Activated CD8-positive, alpha-beta T cell treated with anti-CD3 and anti-CD28 coated beads for 36 hours (primary cell): ENCODE results near the gene EME1. TPM values are rescaled to one million over a fixed set of nuclear protein-coding genes. Genes with fewer than 3 reads are reported as not detected.

ENCODE experiments used
- ATAC-seq: fragments of 200-7000 bp; cut with Tn5 transposase; one replicate; pipeline ENCODE4 v1.10.0; 2021; ENCODE audit warnings: mild to moderate bottlenecking, moderate library complexity
- CTCF ChIA-PET: fragments of 350-600 bp; sonication (Branson Sonifier 250); formaldehyde crosslinking; loops from one replicate; lab custom pipeline; 2021; ENCODE audit warnings: antibody characterized with exemption; lab: Charles Lee
- POLR2A ChIA-PET: fragments of 350-600 bp; sonication (Branson Sonifier 250); formaldehyde crosslinking; loops from one replicate; lab custom pipeline; 2021; ENCODE audit warnings: antibody characterized with exemption; lab: Charles Lee
- DNase-seq: peaks from one replicate; pipeline ENCODE4 v3.0.0-alpha.2; 2020
- H3K27ac Mint-ChIP-seq: one replicate; pipeline ENCODE4 v1.8.0; 2021; ENCODE audit warnings: mild to moderate bottlenecking, mixed read lengths
- H3K27me3 Mint-ChIP-seq: one replicate; pipeline ENCODE4 v1.8.0; 2021; ENCODE audit warnings: mixed read lengths
- H3K36me3 Mint-ChIP-seq: one replicate; pipeline ENCODE4 v1.8.0; 2021; ENCODE audit warnings: low read depth, mixed read lengths
- H3K4me1 Mint-ChIP-seq: one replicate; pipeline ENCODE4 v1.8.0; 2021; ENCODE audit warnings: low read depth, mixed read lengths
- H3K4me3 Mint-ChIP-seq: one replicate; pipeline ENCODE4 v1.8.0; 2021; ENCODE audit warnings: mild to moderate bottlenecking, moderate library complexity, mixed read lengths
- H3K9me3 Mint-ChIP-seq: one replicate; pipeline ENCODE4 v1.8.0; 2021; ENCODE audit warnings: mixed read lengths
- CTCF ChIP-seq: fragments of 200-600 bp; IDR thresholded peaks from one replicate; pipeline ENCODE4 v1.8.0; 2022; ENCODE audit warnings: antibody characterized with exemption, mild to moderate bottlenecking
- intact Hi-C: fragments of 100-400 bp; cut with micrococcal nuclease; formaldehyde crosslinking; loops from one replicate; pipeline ENCODE4 v1.10.0; 2022
- total RNA-seq, 2 experiments: library from RNA; stranded (reverse); gene quantifications; one replicate each; pipeline ENCODE4 v1.2.3, GENCODE V29; 2021

The EME1 gene
- total RNA-seq, 2 experiments from 2014 or later = 48.0 to 48.6 TPM

DNA sequence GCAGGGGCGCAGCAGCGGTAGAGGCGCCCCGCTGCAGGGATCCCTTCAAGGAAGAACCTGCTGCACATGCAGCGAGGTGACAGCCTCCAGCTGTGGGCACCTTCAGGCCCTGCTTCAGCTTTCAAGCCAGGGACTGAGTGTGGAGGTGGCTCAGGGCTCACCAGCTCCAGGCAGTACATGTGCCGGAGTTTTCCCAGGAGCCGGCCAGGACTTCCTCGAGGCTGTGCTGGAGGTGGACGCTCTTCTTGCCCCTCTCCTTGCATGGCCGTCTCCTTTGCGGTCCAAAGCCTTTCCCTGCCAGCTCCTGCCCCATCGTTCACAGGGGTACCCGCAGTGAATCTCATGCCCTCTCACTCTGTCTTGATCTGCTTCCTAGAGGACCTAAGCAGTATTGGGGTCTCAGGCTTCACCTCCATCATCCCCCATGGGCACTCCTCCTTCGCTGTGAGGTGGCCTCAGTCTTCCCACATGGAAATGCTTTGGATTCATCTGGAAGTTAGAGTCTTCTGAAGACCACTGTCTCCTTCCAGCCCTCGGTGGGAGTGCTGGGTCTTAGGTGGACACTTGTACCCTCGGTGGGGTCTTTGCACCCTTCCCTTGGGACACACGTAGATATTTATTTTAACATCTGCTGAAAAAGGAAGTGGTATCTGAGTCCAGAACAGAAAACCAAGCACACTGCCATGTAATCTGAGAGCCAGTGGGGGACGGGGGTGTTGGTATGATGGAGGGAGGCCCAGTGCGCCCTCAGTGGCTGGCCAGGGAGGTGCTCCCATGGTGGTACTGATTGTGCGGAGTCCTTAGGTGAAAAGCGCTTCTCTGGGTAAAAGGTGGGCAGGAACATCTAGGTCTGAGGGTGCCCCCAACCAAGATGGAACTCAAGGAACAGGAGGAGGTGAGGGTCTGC is 20.1 kb upstream of the EME1 start:
- no peak overlapping the region for H3K27ac Mint-ChIP-seq
- peaks cover 12% of the 10 kb centered on the region for H3K4me1 Mint-ChIP-seq
- no peak for DNase-seq
- no peak for ATAC-seq
- no peak for TF ChIP-seq CTCF
- no peak overlapping the region for H3K4me3 Mint-ChIP-seq
- POLR2A ChIA-PET = interaction anchor here (1.1 to 2.3 kb wide), 3 partner anchors 9 to 20 kb away, joined by 4 to 6 read pairs (median 5); partner anchors contain the start of genes EME1 and MRPL27
- H3K36me3 Mint-ChIP-seq = peaks cover 20% of the 10 kb centered on the region
- no peaks in the 10 kb centered on the region for H3K9me3 Mint-ChIP-seq
- H3K27me3 Mint-ChIP-seq = no peaks in the 10 kb centered on the region
- intact Hi-C loops = no loop called here
- CTCF ChIA-PET = interaction anchor here (2.3 kb wide), 1 partner anchor 9 kb away, joined by 16 read pairs; no protein-coding TSS in a partner anchor

DNA sequence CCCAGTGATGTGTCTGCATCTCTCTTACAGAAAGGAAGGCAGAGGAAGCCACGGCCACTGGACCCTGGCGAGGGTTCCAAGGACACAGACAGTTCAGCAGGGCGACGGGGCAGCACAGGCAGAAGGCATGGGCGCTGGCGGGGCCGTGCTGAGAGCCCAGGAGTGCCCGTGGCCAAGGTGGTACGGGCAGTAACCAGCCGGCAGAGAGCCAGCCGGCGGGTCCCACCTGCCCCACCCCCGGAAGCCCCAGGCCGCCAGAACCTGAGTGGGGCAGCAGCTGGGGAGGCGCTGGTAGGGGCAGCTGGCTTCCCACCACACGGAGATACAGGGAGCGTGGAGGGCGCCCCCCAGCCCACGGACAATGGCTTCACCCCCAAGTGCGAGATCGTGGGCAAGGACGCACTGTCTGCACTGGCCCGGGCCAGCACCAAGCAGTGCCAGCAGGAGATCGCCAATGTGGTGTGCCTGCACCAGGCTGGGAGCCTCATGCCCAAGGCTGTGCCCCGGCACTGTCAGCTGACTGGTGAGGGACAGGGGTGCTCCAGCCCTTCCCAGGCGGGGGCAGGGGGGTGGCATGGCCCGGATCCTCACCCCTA is 19.3 kb upstream of the EME1 start:
- ATAC-seq = no peak
- Mint-ChIP-seq H3K27ac (no peak overlapping the region), H3K4me3 (no peak overlapping the region)

GRCh38 chr17:50354198-50354597 is 18.8 kb upstream of the EME1 start:
- no peak for DNase-seq
- TF ChIP-seq CTCF = no peak
- no peak for ATAC-seq
- ChIA-PET POLR2A (interaction anchor here (1.0 to 2.3 kb wide), 4 partner anchors 8 to 202 kb away, joined by 3 to 9 read pairs (median 4); partner anchors contain the start of genes EME1, MRPL27 and XYLT2), CTCF (interaction anchor here (1.2 kb wide), 1 partner anchor 27 kb away, joined by 3 read pairs; no protein-coding TSS in a partner anchor)
- Mint-ChIP-seq H3K36me3 (peaks cover 20% of the 10 kb centered on the region), H3K27me3 (no peaks in the 10 kb centered on the region), H3K27ac (no peak overlapping the region), H3K9me3 (no peaks in the 10 kb centered on the region), H3K4me3 (no peak overlapping the region), H3K4me1 (peaks cover 3% of the 10 kb centered on the region)
- intact Hi-C loops = no loop called here

More for the DNA sequence above, 19.3 kb upstream of the EME1 start:
- no peak for DNase-seq
- H3K9me3 Mint-ChIP-seq = no peaks in the 10 kb centered on the region
- peaks cover 20% of the 10 kb centered on the region for H3K36me3 Mint-ChIP-seq
- intact Hi-C loops = no loop called here
- no peaks in the 10 kb centered on the region for H3K27me3 Mint-ChIP-seq
- ChIA-PET POLR2A (interaction anchor here (1.0 to 2.3 kb wide), 2 partner anchors 20 to 201 kb away, joined by 3 to 6 read pairs; partner anchors contain the start of genes EME1 and MRPL27), CTCF (interaction anchor here (1.2 kb wide), 1 partner anchor 27 kb away, joined by 3 read pairs; no protein-coding TSS in a partner anchor)
- no peak for TF ChIP-seq CTCF
- H3K4me1 Mint-ChIP-seq = peaks cover 5% of the 10 kb centered on the region

DNA sequence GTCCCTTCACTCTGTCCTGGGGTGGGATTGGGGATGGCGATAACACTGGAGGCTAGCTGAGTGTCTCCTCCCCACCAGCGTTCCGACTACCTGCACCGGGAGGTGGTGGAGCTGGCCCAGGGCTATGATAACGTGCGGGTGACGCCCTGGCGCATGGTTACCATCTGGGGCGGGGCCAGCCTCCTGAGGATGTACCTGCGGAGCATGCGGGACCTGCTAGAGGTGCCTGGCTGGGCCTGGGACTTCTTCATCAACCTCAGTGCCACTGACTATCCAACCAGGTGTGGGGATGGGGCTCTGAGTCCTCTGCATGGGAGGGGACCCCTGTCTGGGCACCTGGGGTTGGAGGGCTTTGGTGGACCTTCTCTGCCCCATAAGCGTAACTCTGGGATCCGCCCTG is 18.3 kb upstream of the EME1 start:
- intact Hi-C loops = no loop called here
- no peak for TF ChIP-seq CTCF
- peaks cover 20% of the 10 kb centered on the region for H3K36me3 Mint-ChIP-seq

More for the DNA sequence above, 18.3 kb upstream of the EME1 start:
- ChIA-PET POLR2A (interaction anchor here (1.0 to 2.3 kb wide), 5 partner anchors 8 to 202 kb away, joined by 3 to 9 read pairs (median 3); partner anchors contain the start of genes EME1, MRPL27 and XYLT2), CTCF (interaction anchor here (1.2 kb wide), 1 partner anchor 26 kb away, joined by 3 read pairs; no protein-coding TSS in a partner anchor)
- peaks cover 4% of the 10 kb centered on the region for H3K4me1 Mint-ChIP-seq
- H3K9me3 Mint-ChIP-seq = no peaks in the 10 kb centered on the region
- DNase-seq (no peak), ATAC-seq (no peak)
- no peak overlapping the region for H3K4me3 Mint-ChIP-seq
- no peaks in the 10 kb centered on the region for H3K27me3 Mint-ChIP-seq
- H3K27ac Mint-ChIP-seq = no peak overlapping the region
